Neural cell (in vitro differentiated cells): ENCODE measurements around the gene KRTAP9-4. TPM values are rescaled to one million over a fixed set of nuclear protein-coding genes. Genes with fewer than 3 reads are reported as not detected.

Experiments used
- H2AFZ ChIP-seq: fragments of 200-600, 300-800 bp; sonication (generic), shearing (Covaris generic); 2 replicates; pipeline ENCODE4 v1.6.0; 2014; ENCODE audit warnings: low read depth, mild to moderate bottlenecking, antibody characterized with exemption, low read length, moderate library complexity
- H3F3A ChIP-seq: fragments of 200-600 bp; shearing (Covaris generic); 2 replicates; pipeline ENCODE4 v1.6.1; 2016; ENCODE audit warnings: mild to moderate bottlenecking, moderate library complexity, mixed read lengths, antibody characterized with exemption, low read length; ENCODE audit not compliant: insufficient read depth, poor library complexity, severe bottlenecking
- H3K27ac ChIP-seq: fragments of 200-600, 300-800 bp; sonication (generic), shearing (Covaris generic); 2 replicates; pipeline ENCODE4 v1.5.1; 2014; ENCODE audit warnings: mild to moderate bottlenecking, low read length, moderate library complexity
- H3K27me3 ChIP-seq: fragments of 300-800, 200-600 bp; sonication (generic), shearing (Covaris generic); 2 replicates; pipeline ENCODE4 v1.6.0; 2014; ENCODE audit warnings: mild to moderate bottlenecking, low read depth, low read length, moderate library complexity; ENCODE audit not compliant: insufficient read depth
- H3K36me3 ChIP-seq: fragments of 300-800, 200-600 bp; sonication (generic), shearing (Covaris generic); 2 replicates; pipeline ENCODE4 v1.5.1; 2014; ENCODE audit warnings: mild to moderate bottlenecking, antibody characterized with exemption, low read length, moderate library complexity; ENCODE audit not compliant: insufficient read depth
- H3K4me2 ChIP-seq: fragments of 300-800, 200-600 bp; sonication (generic), shearing (Covaris generic); 2 replicates; pipeline ENCODE4 v1.6.0; 2014; ENCODE audit warnings: mild to moderate bottlenecking, low read length
- H3K4me3 ChIP-seq: fragments of 300-800, 200-600 bp; sonication (generic), shearing (Covaris generic); 2 replicates; pipeline ENCODE4 v1.5.1; 2014; ENCODE audit warnings: mild to moderate bottlenecking, low read length, moderate library complexity
- H3K79me2 ChIP-seq: fragments of 200-600 bp; shearing (Covaris generic); replicated peaks from 2 replicates; pipeline ENCODE4 v1.6.0; 2014; ENCODE audit warnings: mild to moderate bottlenecking, low read length, moderate library complexity; ENCODE audit not compliant: insufficient read depth
- H3K9ac ChIP-seq: fragments of 300-800, 200-600 bp; sonication (generic), shearing (Covaris generic); 2 replicates; pipeline ENCODE4 v1.6.1; 2016; ENCODE audit warnings: mild to moderate bottlenecking, low read length, mixed read lengths
- H3K9me2 ChIP-seq: fragments of 200-600 bp; shearing (Covaris generic); 2 replicates; pipeline ENCODE4 v1.6.1; 2016; ENCODE audit warnings: mild to moderate bottlenecking, low read length, mixed read lengths; ENCODE audit not compliant: insufficient read depth
- H3K9me3 ChIP-seq: fragments of 200-600, 300-800 bp; sonication (generic), shearing (Covaris generic); 2 replicates; pipeline ENCODE4 v1.6.1; 2016; ENCODE audit warnings: mild to moderate bottlenecking, mixed run types, low read length, moderate library complexity, mixed read lengths
- H4K20me1 ChIP-seq: fragments of 200-600 bp; shearing (Covaris generic); 2 replicates; pipeline ENCODE4 v1.6.1; 2016; ENCODE audit warnings: mild to moderate bottlenecking, mixed run types; ENCODE audit not compliant: insufficient read depth
- CTCF ChIP-seq: fragments of 450-650 bp; IDR thresholded peaks from 2 replicates; pipeline ENCODE4 v1.5.1; 2014; ENCODE audit warnings: antibody characterized with exemption, mild to moderate bottlenecking, moderate library complexity; ENCODE audit not compliant: poor library complexity, severe bottlenecking
- EP300 ChIP-seq: fragments of 450-650 bp; conservative IDR thresholded peaks from 2 replicates; pipeline ENCODE4 v1.6.1; 2014; ENCODE audit warnings: antibody characterized with exemption, mild to moderate bottlenecking, moderate library complexity; ENCODE audit not compliant: poor library complexity, severe bottlenecking
- EZH2 ChIP-seq: fragments of 200-600, 300-800 bp; shearing (Covaris generic), sonication (generic); IDR thresholded peaks from 2 replicates; pipeline ENCODE4 v1.6.1; 2014; ENCODE audit warnings: antibody characterized with exemption, low read length, borderline replicate concordance, mild to moderate bottlenecking; ENCODE audit not compliant: insufficient read depth, poor library complexity, severe bottlenecking
- MXI1 ChIP-seq: fragments of 450-650 bp; conservative IDR thresholded peaks from 2 replicates; pipeline ENCODE4 v1.6.1; 2014; ENCODE audit warnings: antibody characterized with exemption, mild to moderate bottlenecking; ENCODE audit not compliant: poor library complexity, severe bottlenecking
- POLR2AphosphoS5 ChIP-seq: IDR thresholded peaks from 2 replicates; pipeline ENCODE4 v1.6.1; 2012
- RAD21 ChIP-seq: fragments of 450-650 bp; conservative IDR thresholded peaks from 2 replicates; pipeline ENCODE4 v1.6.1; 2014; ENCODE audit warnings: antibody characterized with exemption, mild to moderate bottlenecking, moderate library complexity
- REST ChIP-seq: IDR thresholded peaks from 2 replicates; pipeline ENCODE4 v1.6.1; 2012; ENCODE audit warnings: borderline replicate concordance
- SMC3 ChIP-seq: fragments of 450-650 bp; conservative IDR thresholded peaks from 2 replicates; pipeline ENCODE4 v1.6.1; 2014; ENCODE audit warnings: antibody characterized with exemption, mild to moderate bottlenecking, moderate library complexity; ENCODE audit not compliant: poor library complexity
- TAF1 ChIP-seq: IDR thresholded peaks from 2 replicates; pipeline ENCODE4 v1.6.1; 2012; ENCODE audit warnings: low read depth
- polyA plus RNA-seq: library from polyadenylated mRNA; depleted of rRNA; stranded (reverse); fragments of >200 nt; gene quantifications from 2 replicates; pipeline ENCODE4 v1.2.3, GENCODE V29; 2014
- small RNA-seq, 3 experiments: library from RNA; depleted of rRNA; stranded (forward); fragments of <200 nt; gene quantifications; one replicate each; pipeline ENCODE3, GENCODE V24; 2012

Gene KRTAP9-4
- polyA plus RNA-seq, 1 donor from 2014 or later, result not detected

- no peaks in the 10 kb centered on the region for H3K9me3 ChIP-seq
- no peaks in the 10 kb centered on the region for H3F3A ChIP-seq
- H4K20me1 ChIP-seq, result no peaks in the 10 kb centered on the region
- H3K27me3 ChIP-seq, result no peaks in the 10 kb centered on the region
- no peak overlapping the region for H3K4me2 ChIP-seq
- no peaks in the 10 kb centered on the region for H3K79me2 ChIP-seq
- H3K36me3 ChIP-seq, result no peaks in the 10 kb centered on the region
- H3K27ac ChIP-seq, result no peak overlapping the region
- TF ChIP-seq REST (no peak), RAD21 (no peak), EP300 (no peak), POLR2AphosphoS5 (no peak), SMC3 (no peak), CTCF (no peak), MXI1 (no peak), EZH2 (no peak), TAF1 (no peak)
- H3K9me2 ChIP-seq, result no peaks in the 10 kb centered on the region
- no peak overlapping the region for H3K9ac ChIP-seq
- H3K4me3 ChIP-seq, result no peak overlapping the region
- no peak overlapping the region for H2AFZ ChIP-seq
These were observed 49.1 kb downstream of the KRTAP9-4 start for GRCh38 chr17:41298458-41299135.

Small RNA genes within 50 kb of the gene (small RNA-seq; reads per million reads assigned to genes)
- 0 reads per million in 3 experiments for gene KRTAP9-10P

Other genes with a start within 250 kb of the KRTAP9-4 start
- not detected in 2 replicates for gene KRTAP3-2, start 249.8 kb upstream of the KRTAP9-4 start, polyA plus RNA-seq
- not detected in 2 replicates for gene KRTAP3-1, start 240.6 kb upstream of the KRTAP9-4 start, polyA plus RNA-seq
- not detected in 2 replicates for gene KRTAP1-5, start 222.5 kb upstream of the KRTAP9-4 start, polyA plus RNA-seq
- gene KRTAP1-4, start 219.5 kb upstream of the KRTAP9-4 start, polyA plus RNA-seq, result not detected in 2 replicates
- not detected in 2 replicates for gene KRTAP1-3, start 214.8 kb upstream of the KRTAP9-4 start, polyA plus RNA-seq
- gene KRTAP1-1, start 208.2 kb upstream of the KRTAP9-4 start, polyA plus RNA-seq, result not detected in 2 replicates
- gene KRTAP2-1, start 202.4 kb upstream of the KRTAP9-4 start, polyA plus RNA-seq, result not detected in 2 replicates
- not detected in 2 replicates for gene KRTAP2-2, start 194.5 kb upstream of the KRTAP9-4 start, polyA plus RNA-seq
- not detected in 2 replicates for gene KRTAP2-3, start 189.6 kb upstream of the KRTAP9-4 start, polyA plus RNA-seq
- not detected in 2 replicates for gene KRTAP2-4, start 183.8 kb upstream of the KRTAP9-4 start, polyA plus RNA-seq
- not detected in 2 replicates for gene KRTAP4-7, start 165.5 kb upstream of the KRTAP9-4 start, polyA plus RNA-seq
- gene KRTAP4-8, start 151.5 kb upstream of the KRTAP9-4 start, polyA plus RNA-seq, result not detected in 2 replicates
- gene KRTAP4-16, start 147.5 kb upstream of the KRTAP9-4 start, polyA plus RNA-seq, result not detected in 2 replicates
- gene KRTAP4-9, start 144.3 kb upstream of the KRTAP9-4 start, polyA plus RNA-seq, result not detected in 2 replicates
- not detected in 2 replicates for gene KRTAP4-11, start 131.3 kb upstream of the KRTAP9-4 start, polyA plus RNA-seq
- not detected in 2 replicates for gene KRTAP4-12, start 125.5 kb upstream of the KRTAP9-4 start, polyA plus RNA-seq
- gene KRTAP4-6, start 109.1 kb upstream of the KRTAP9-4 start, polyA plus RNA-seq, result not detected in 2 replicates
- not detected in 2 replicates for gene KRTAP4-5, start 99.9 kb upstream of the KRTAP9-4 start, polyA plus RNA-seq
- not detected in 2 replicates for gene KRTAP4-4, start 88.9 kb upstream of the KRTAP9-4 start, polyA plus RNA-seq
- gene KRTAP4-3, start 81.5 kb upstream of the KRTAP9-4 start, polyA plus RNA-seq, result not detected in 2 replicates
- gene KRTAP4-2, start 71.5 kb upstream of the KRTAP9-4 start, polyA plus RNA-seq, result not detected in 2 replicates
- not detected in 2 replicates for gene KRTAP4-1, start 64.8 kb upstream of the KRTAP9-4 start, polyA plus RNA-seq
- not detected in 2 replicates for gene KRTAP9-1, start 59.8 kb upstream of the KRTAP9-4 start, polyA plus RNA-seq
- gene KRTAP9-2, start 23.0 kb upstream of the KRTAP9-4 start, polyA plus RNA-seq, result not detected in 2 replicates
- gene KRTAP9-3, start 17.2 kb upstream of the KRTAP9-4 start, polyA plus RNA-seq, result not detected in 2 replicates
- not detected in 2 replicates for gene KRTAP9-8, start 11.7 kb upstream of the KRTAP9-4 start, polyA plus RNA-seq
- not detected in 2 replicates for gene KRTAP9-9, start 5.7 kb downstream of the KRTAP9-4 start, polyA plus RNA-seq
- not detected in 2 replicates for gene KRTAP9-6, start 15.7 kb downstream of the KRTAP9-4 start, polyA plus RNA-seq
- not detected in 2 replicates for gene KRTAP9-7, start 26.0 kb downstream of the KRTAP9-4 start, polyA plus RNA-seq
- gene KRTAP29-1, start 53.2 kb downstream of the KRTAP9-4 start, polyA plus RNA-seq, result not detected in 2 replicates
- not detected in 2 replicates for gene KRTAP16-1, start 59.6 kb downstream of the KRTAP9-4 start, polyA plus RNA-seq
- not detected in 2 replicates for gene KRTAP17-1, start 66.0 kb downstream of the KRTAP9-4 start, polyA plus RNA-seq
- not detected in 2 replicates for gene KRT33A, start 101.1 kb downstream of the KRTAP9-4 start, polyA plus RNA-seq
- gene KRT33B, start 120.1 kb downstream of the KRTAP9-4 start, polyA plus RNA-seq, result not detected in 2 replicates
- not detected in 2 replicates for gene KRT34, start 132.6 kb downstream of the KRTAP9-4 start, polyA plus RNA-seq
- not detected in 2 replicates for gene KRT31, start 147.9 kb downstream of the KRTAP9-4 start, polyA plus RNA-seq
- not detected in 2 replicates for gene KRT37, start 174.9 kb downstream of the KRTAP9-4 start, polyA plus RNA-seq
- gene KRT38, start 191.3 kb downstream of the KRTAP9-4 start, polyA plus RNA-seq, result not detected in 2 replicates
- not detected in 2 replicates for gene KRT32, start 217.7 kb downstream of the KRTAP9-4 start, polyA plus RNA-seq
- not detected in 2 replicates for gene KRT35, start 231.5 kb downstream of the KRTAP9-4 start, polyA plus RNA-seq
- not detected in 2 replicates for gene KRT36, start 240.2 kb downstream of the KRTAP9-4 start, polyA plus RNA-seq